ENCODE data around the gene TMEM25. TPM values are rescaled to one million over a fixed set of nuclear protein-coding genes. Genes with fewer than 3 reads are reported as not detected.
A peak's percentile ranks its signal among the peaks of the same experiment; 100 is the strongest.

The TMEM25 gene
- total RNA-seq, 6 experiments from 2014 or later, result 9.2 to 31.0 (median 23.5) TPM

DNA sequence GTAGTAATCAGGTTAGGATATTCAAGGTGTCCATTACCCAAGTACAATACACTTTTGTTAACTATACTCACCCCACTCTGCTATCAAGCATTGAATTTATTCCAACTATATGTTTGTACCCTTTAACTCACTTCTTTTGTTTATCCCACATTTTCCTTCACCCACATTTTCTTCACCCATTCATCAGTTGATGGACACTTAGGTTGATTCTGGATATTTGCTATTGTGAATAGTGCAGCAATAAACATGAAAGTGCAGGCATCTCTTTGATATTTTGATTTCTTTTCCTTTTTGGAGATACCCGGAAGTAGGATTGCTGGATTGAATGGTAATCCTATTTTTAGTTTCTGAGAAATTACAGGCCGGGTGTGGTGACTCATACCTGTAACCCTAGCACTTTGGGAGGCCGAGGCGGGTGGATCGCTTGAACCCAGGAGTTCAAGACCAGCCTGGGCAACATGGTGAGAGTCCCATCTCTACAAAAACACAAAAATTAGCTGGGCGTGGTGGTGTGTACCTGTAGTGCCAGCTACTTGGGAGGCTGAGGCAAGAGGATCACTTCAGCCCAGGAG lies 6.5 kb downstream of the TMEM25 start:
- TF ChIP-seq POLR2A (IDR thresholded peaks at IDR 0.05) (no peak), CTCF (IDR thresholded peaks at IDR 0.05) (no peak)
- peaks cover 0 to 3% (median 0%) of the 10 kb centered on the region in 4 donors for H3K36me3 ChIP-seq
- H3K27ac ChIP-seq, result no peak overlapping the region
- peaks cover 0 to 20% (median 6%) of the 10 kb centered on the region in 4 donors for H3K4me1 ChIP-seq
- ATAC-seq (no peak), DNase-seq (no peak)
- no peak overlapping the region for H3K4me3 ChIP-seq
- 76% methylated on average over 3 of the region's 6 CpGs for WGBS (ENCODE audit: insufficient coverage, low coverage, low lambda C conversion rate, missing lambda C conversion rate)
- no peaks in the 10 kb centered on the region for H3K9me3 ChIP-seq
- H3K27me3 ChIP-seq, result no peaks in the 10 kb centered on the region
- intact Hi-C loops (cut with DNase I), result no loop called here

- Histone ChIP-seq H3K4me1 (peaks cover 0 to 31% (median 7%) of the 10 kb centered on the region in 4 donors), H3K36me3 (peaks cover 0 to 3% (median 0%) of the 10 kb centered on the region in 4 donors), H3K27ac (peak overlapping the region; percentile 21 to 81 (median 78)), H3K9me3 (no peaks in the 10 kb centered on the region), H3K4me3 (peak overlapping the region in 1 of 3 donors; percentile 9), H3K27me3 (no peaks in the 10 kb centered on the region)
- 30% methylated on average over 8 of the region's 8 CpGs for WGBS (ENCODE audit: insufficient coverage, low coverage, low lambda C conversion rate, missing lambda C conversion rate)
- intact Hi-C loops (cut with DNase I), result no loop called here
- ATAC-seq, result peak; percentile 89 to 93 (median 90)
- DNase-seq, result peak in 1 of 3 donors; percentile 72
- TF ChIP-seq CTCF (IDR thresholded peaks at IDR 0.05) (no peak), POLR2A (IDR thresholded peaks at IDR 0.05) (no peak)
These were observed 13.1 kb downstream of the TMEM25 start for GRCh38 chr11:118544010-118544646.

GRCh38 chr11:118544647-118545010 lies 13.6 kb downstream of the TMEM25 start:
- H3K9me3 ChIP-seq, result no peaks in the 10 kb centered on the region
- intact Hi-C loops (cut with DNase I), result no loop called here
- no peaks in the 10 kb centered on the region for H3K27me3 ChIP-seq
- H3K4me1 ChIP-seq, result peaks cover 0 to 31% (median 7%) of the 10 kb centered on the region in 4 donors
- TF ChIP-seq POLR2A (IDR thresholded peaks at IDR 0.05) (no peak), CTCF (IDR thresholded peaks at IDR 0.05) (no peak)
- 48% methylated on average over 3 of the region's 3 CpGs for WGBS (ENCODE audit: insufficient coverage, low coverage, low lambda C conversion rate, missing lambda C conversion rate)
- DNase-seq (peak; percentile 67 to 86 (median 86)), ATAC-seq (peak; percentile 94 to 97 (median 95))
- H3K27ac ChIP-seq, result peak overlapping the region; percentile 21 to 81 (median 78)
- peak overlapping the region in 1 of 3 donors; percentile 9 for H3K4me3 ChIP-seq
- peaks cover 0 to 3% (median 0%) of the 10 kb centered on the region in 4 donors for H3K36me3 ChIP-seq

DNA sequence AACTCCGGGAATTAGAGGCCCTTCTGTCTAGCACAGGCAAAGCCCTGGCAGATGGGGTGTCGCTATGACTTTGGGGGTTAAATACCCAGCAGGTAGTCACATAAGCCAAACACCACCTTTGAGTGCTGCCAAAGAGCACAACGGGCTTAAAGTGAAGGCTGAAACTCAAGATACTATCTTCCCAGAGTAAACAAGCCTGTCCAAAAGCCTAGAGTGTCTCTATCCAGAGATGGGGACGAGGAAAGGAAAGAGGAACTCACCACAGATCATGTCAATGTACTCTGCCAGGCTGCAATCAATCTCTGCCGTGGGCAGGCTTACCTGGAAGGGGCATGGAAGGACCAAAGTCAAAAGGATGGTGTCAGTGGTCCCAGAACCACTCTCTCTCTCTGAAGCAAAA lies 14.5 kb downstream of the TMEM25 start:
- 38% methylated on average over 4 of the region's 5 CpGs for WGBS (ENCODE audit: insufficient coverage, low coverage, low lambda C conversion rate, missing lambda C conversion rate)

More for the DNA sequence above, 14.5 kb downstream of the TMEM25 start:
- peaks cover 0 to 31% (median 7%) of the 10 kb centered on the region in 4 donors for H3K4me1 ChIP-seq
- peak overlapping the region in 2 of 3 donors; percentile 47 to 81 for H3K27ac ChIP-seq
- intact Hi-C loops (cut with DNase I), result no loop called here
- H3K27me3 ChIP-seq, result no peaks in the 10 kb centered on the region
- ATAC-seq (peak in 3 of 4 donors; percentile 4 to 36 (median 18)), DNase-seq (no peak)
- H3K4me3 ChIP-seq, result no peak overlapping the region
- no peaks in the 10 kb centered on the region for H3K9me3 ChIP-seq
- TF ChIP-seq CTCF (IDR thresholded peaks at IDR 0.05) (no peak), POLR2A (IDR thresholded peaks at IDR 0.05) (no peak)
- peaks cover 0 to 3% (median 1%) of the 10 kb centered on the region in 4 donors for H3K36me3 ChIP-seq
